Measurements from ENCODE around the gene MT4.

- TF ChIP-seq, protein P1, sequence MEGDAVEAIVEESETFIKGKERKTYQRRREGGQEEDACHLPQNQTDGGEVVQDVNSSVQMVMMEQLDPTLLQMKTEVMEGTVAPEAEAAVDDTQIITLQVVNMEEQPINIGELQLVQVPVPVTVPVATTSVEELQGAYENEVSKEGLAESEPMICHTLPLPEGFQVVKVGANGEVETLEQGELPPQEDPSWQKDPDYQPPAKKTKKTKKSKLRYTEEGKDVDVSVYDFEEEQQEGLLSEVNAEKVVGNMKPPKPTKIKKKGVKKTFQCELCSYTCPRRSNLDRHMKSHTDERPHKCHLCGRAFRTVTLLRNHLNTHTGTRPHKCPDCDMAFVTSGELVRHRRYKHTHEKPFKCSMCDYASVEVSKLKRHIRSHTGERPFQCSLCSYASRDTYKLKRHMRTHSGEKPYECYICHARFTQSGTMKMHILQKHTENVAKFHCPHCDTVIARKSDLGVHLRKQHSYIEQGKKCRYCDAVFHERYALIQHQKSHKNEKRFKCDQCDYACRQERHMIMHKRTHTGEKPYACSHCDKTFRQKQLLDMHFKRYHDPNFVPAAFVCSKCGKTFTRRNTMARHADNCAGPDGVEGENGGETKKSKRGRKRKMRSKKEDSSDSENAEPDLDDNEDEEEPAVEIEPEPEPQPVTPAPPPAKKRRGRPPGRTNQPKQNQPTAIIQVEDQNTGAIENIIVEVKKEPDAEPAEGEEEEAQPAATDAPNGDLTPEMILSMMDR (conservative IDR thresholded peaks at IDR 0.05; ENCODE audit: low read depth, low read length): no peak
- TF ChIP-seq POLR2A (IDR thresholded peaks at IDR 0.05; ENCODE audit: low read depth, low read length): no peak
- no peak for TF ChIP-seq RAD21 (IDR thresholded peaks at IDR 0.05; ENCODE audit: low read length)
- no peak for TF ChIP-seq SMC3 (IDR thresholded peaks at IDR 0.05; ENCODE audit: low read depth, low read length)
- no peak for TF ChIP-seq MXI1 (IDR thresholded peaks at IDR 0.05; ENCODE audit: borderline replicate concordance, low read depth, low read length)
- no peak for TF ChIP-seq FOS (IDR thresholded peaks at IDR 0.05; ENCODE audit: low read depth, low read length)
- no peak for TF ChIP-seq CHD1 (IDR thresholded peaks at IDR 0.05; ENCODE audit: low read depth, low read length)
- no peak for TF ChIP-seq MAZ (IDR thresholded peaks at IDR 0.05; ENCODE audit: borderline replicate concordance, low read depth, low read length)
- no peak for TF ChIP-seq CEBPB (IDR thresholded peaks at IDR 0.05; ENCODE audit: low read depth, low read length)
- TF ChIP-seq, protein P2, sequence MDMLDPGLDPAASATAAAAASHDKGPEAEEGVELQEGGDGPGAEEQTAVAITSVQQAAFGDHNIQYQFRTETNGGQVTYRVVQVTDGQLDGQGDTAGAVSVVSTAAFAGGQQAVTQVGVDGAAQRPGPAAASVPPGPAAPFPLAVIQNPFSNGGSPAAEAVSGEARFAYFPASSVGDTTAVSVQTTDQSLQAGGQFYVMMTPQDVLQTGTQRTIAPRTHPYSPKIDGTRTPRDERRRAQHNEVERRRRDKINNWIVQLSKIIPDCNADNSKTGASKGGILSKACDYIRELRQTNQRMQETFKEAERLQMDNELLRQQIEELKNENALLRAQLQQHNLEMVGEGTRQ (IDR thresholded peaks at IDR 0.05; ENCODE audit: low read depth, low read length): no peak
- TF ChIP-seq RCOR1 (IDR thresholded peaks at IDR 0.05; ENCODE audit: insufficient replicate concordance, low read length): no peak
- TF ChIP-seq ELK1 (IDR thresholded peaks at IDR 0.05; ENCODE audit: borderline replicate concordance, low read depth, low read length): no peak
- TF ChIP-seq RFX5 (IDR thresholded peaks at IDR 0.05; ENCODE audit: low read depth, low read length): no peak
- no peak for TF ChIP-seq MAFK (IDR thresholded peaks at IDR 0.05; ENCODE audit: low read depth, low read length)
These were observed 16.8 kb upstream of the MT4 start for GRCh38 chr16:56547949-56548567.

Measured in IMR-90 (cell line).